Brain microvascular endothelial cell (primary cell): ENCODE measurements around the gene GAPDH.

Experiments
- DNase-seq: peaks from one replicate; pipeline ENCODE4 v3.0.0-alpha.2; 2020
- H3K27ac ChIP-seq: fragments of 250-450 bp; sonication (Bioruptor Pico); 2 replicates; pipeline ENCODE4 v1.5.1; 2020; ENCODE audit warnings: mild to moderate bottlenecking, moderate library complexity
- H3K27me3 ChIP-seq: fragments of 250-450 bp; sonication (Bioruptor Pico); replicated peaks from 2 replicates; pipeline ENCODE4 v1.5.1; 2020; ENCODE audit warnings: mild to moderate bottlenecking
- H3K36me3 ChIP-seq: fragments of 250-450 bp; sonication (Bioruptor Pico); replicated peaks from 2 replicates; pipeline ENCODE4 v1.5.1; 2020; ENCODE audit warnings: mild to moderate bottlenecking
- H3K4me3 ChIP-seq: 2 replicates; pipeline ENCODE4 v1.5.1; 2011; ENCODE audit warnings: low read depth, mild to moderate bottlenecking, control low read depth, low read length, moderate library complexity
- CTCF ChIP-seq: IDR thresholded peaks from 2 replicates; pipeline ENCODE4 v1.5.1; 2011; ENCODE audit warnings: low read depth, mild to moderate bottlenecking, moderate library complexity, low read length, control low read depth, inconsistent platforms; ENCODE audit errors: missing control alignments
- in situ Hi-C: cut with HindIII; loops from 2 replicates; pipeline ENCODE4 v1.10.0; 2017; ENCODE audit warnings: low sequenced_read_pairs, low pct_ligation_motif_present

GAPDH gene

GRCh38 chr12:6527711-6528110 is 6.6 kb upstream of the GAPDH start:
- H3K27me3 ChIP-seq = no peaks in the 10 kb centered on the region
- no peak overlapping the region for H3K27ac ChIP-seq
- DNase-seq = no peak
- TF ChIP-seq CTCF = no peak
- no peak overlapping the region for H3K4me3 ChIP-seq
- in situ Hi-C loops = no loop called here
- H3K36me3 ChIP-seq = peaks cover 66% of the 10 kb centered on the region

GRCh38 chr12:6528539-6529235 is 5.6 kb upstream of the GAPDH start:
- H3K27me3 ChIP-seq = no peaks in the 10 kb centered on the region
- no peak for TF ChIP-seq CTCF
- no peak overlapping the region for H3K27ac ChIP-seq
- in situ Hi-C loops = no loop called here
- H3K4me3 ChIP-seq = no peak overlapping the region
- peaks cover 58% of the 10 kb centered on the region for H3K36me3 ChIP-seq
- no peak for DNase-seq

- Histone ChIP-seq H3K4me3 (no peak overlapping the region), H3K36me3 (peaks cover 53% of the 10 kb centered on the region), H3K27me3 (no peaks in the 10 kb centered on the region), H3K27ac (no peak overlapping the region)
- in situ Hi-C loops = no loop called here
- DNase-seq = no peak
- TF ChIP-seq CTCF = no peak
Measured at GRCh38 chr12:6529291-6529737, 5.0 kb upstream of the GAPDH start.

- TF ChIP-seq CTCF = no peak
- Histone ChIP-seq H3K4me3 (no peak overlapping the region), H3K27ac (no peak overlapping the region), H3K36me3 (peaks cover 52% of the 10 kb centered on the region), H3K27me3 (no peaks in the 10 kb centered on the region)
- no peak for DNase-seq
- in situ Hi-C loops = no loop called here
Measured at GRCh38 chr12:6530576-6531260, 3.6 kb upstream of the GAPDH start.

- peak; percentile 99 for DNase-seq
- peak overlapping the region; percentile 99 for H3K4me3 ChIP-seq
- H3K36me3 ChIP-seq = peaks cover 54% of the 10 kb centered on the region
- H3K27ac ChIP-seq = peak overlapping the region; percentile 92
- no peak for TF ChIP-seq CTCF
- in situ Hi-C loops = no loop called here
- H3K27me3 ChIP-seq = no peaks in the 10 kb centered on the region
Measured at GRCh38 chr12:6532051-6532926, 2.0 kb upstream of the GAPDH start.
